ENCODE measurements around the gene HAUS2. TPM values are rescaled to one million over a fixed set of nuclear protein-coding genes. Genes with fewer than 3 reads are reported as not detected.

Gene HAUS2
- total RNA-seq (2014; rRNA removed; shearing (Covaris generic); ENCODE audit: low replicate concordance) = 17.2 and 43.5 TPM in 2 replicates

- peak within 1 kb of the TSS; percentile 98 for H3K9ac ChIP-seq (ENCODE audit: low read length)
- H2AFZ ChIP-seq (ENCODE audit: low read length) = peak within 1 kb of the TSS; percentile 97
- no peaks in the 10 kb centered on the region for H3K9me2 ChIP-seq (replicated peaks; ENCODE audit: insufficient read depth, low read length)
- peaks cover 12% of the 10 kb centered on the region; the same call in 1 of the 2 replicates for H3K36me3 ChIP-seq (ENCODE audit: insufficient read depth, low read length)
- H3K27me3 ChIP-seq (ENCODE audit: low read length) = no peaks in the 10 kb centered on the region
- peaks cover 84% of the 10 kb centered on the region for H3K79me2 ChIP-seq (ENCODE audit: low read length)
- DNase-seq = peak; percentile 95
- H3K9me3 ChIP-seq (ENCODE audit: low read length) = no peaks in the 10 kb centered on the region
- peak within 1 kb of the TSS; percentile 77 for H3K27ac ChIP-seq (ENCODE audit: low read length)
- H3K4me1 ChIP-seq (ENCODE audit: low read length) = peaks cover 44% of the 10 kb centered on the region
- peak within 1 kb of the TSS; percentile 96 for H3K4me2 ChIP-seq (ENCODE audit: low read depth, low read length, poor library complexity, severe bottlenecking)
- H4K20me1 ChIP-seq (ENCODE audit: insufficient read depth, low read depth, low read length) = no peaks in the 10 kb centered on the region
- peak within 1 kb of the TSS; percentile 100 for H3K4me3 ChIP-seq (ENCODE audit: low read length)
These were observed at the start of gene HAUS2, which contains the start of gene LRRC57 for GRCh38 chr15:42548249-42549031. Gene HAUS2 (plus strand): TSS chr15:42548838. CDS start chr15:42548873, 35 bp downstream. Gene LRRC57 (minus strand): TSS chr15:42548793. CDS start chr15:42548434, 359 bp downstream.

GRCh38 chr15:42499858-42500609 is 48.6 kb upstream of the HAUS2 start:
- Histone ChIP-seq H3K4me2 (ENCODE audit: low read depth, low read length, poor library complexity, severe bottlenecking) (no peak overlapping the region), H3K9ac (ENCODE audit: low read length) (0 out of 2 replicates have a peak overlapping the region, but pooled peaks have one; percentile 28), H2AFZ (ENCODE audit: low read length) (no peak overlapping the region), H3K4me1 (ENCODE audit: low read length) (peaks cover 61% of the 10 kb centered on the region), H3K9me2 (replicated peaks; ENCODE audit: insufficient read depth, low read length) (no peaks in the 10 kb centered on the region), H3K36me3 (ENCODE audit: insufficient read depth, low read length) (no peaks in the 10 kb centered on the region; the same call in 1 of the 2 replicates), H3K4me3 (ENCODE audit: low read length) (no peak overlapping the region), H3K27ac (ENCODE audit: low read length) (peak overlapping the region; percentile 32), H3K27me3 (ENCODE audit: low read length) (no peaks in the 10 kb centered on the region), H3K79me2 (ENCODE audit: low read length) (peaks cover 94% of the 10 kb centered on the region), H4K20me1 (ENCODE audit: insufficient read depth, low read depth, low read length) (no peaks in the 10 kb centered on the region), H3K9me3 (ENCODE audit: low read length) (no peaks in the 10 kb centered on the region)
- no peak for DNase-seq

- H3K9me2 ChIP-seq (replicated peaks; ENCODE audit: insufficient read depth, low read length) = no peaks in the 10 kb centered on the region
- no peak overlapping the region for H3K9ac ChIP-seq (ENCODE audit: low read length)
- H3K4me3 ChIP-seq (ENCODE audit: low read length) = no peak overlapping the region
- H3K79me2 ChIP-seq (ENCODE audit: low read length) = peaks cover 98% of the 10 kb centered on the region
- DNase-seq = no peak
- H3K4me1 ChIP-seq (ENCODE audit: low read length) = peaks cover 71% of the 10 kb centered on the region
- H3K27me3 ChIP-seq (ENCODE audit: low read length) = no peaks in the 10 kb centered on the region
- no peaks in the 10 kb centered on the region for H4K20me1 ChIP-seq (ENCODE audit: insufficient read depth, low read depth, low read length)
- no peaks in the 10 kb centered on the region; the same call in 1 of the 2 replicates for H3K36me3 ChIP-seq (ENCODE audit: insufficient read depth, low read length)
- no peak overlapping the region for H3K4me2 ChIP-seq (ENCODE audit: low read depth, low read length, poor library complexity, severe bottlenecking)
- H2AFZ ChIP-seq (ENCODE audit: low read length) = no peak overlapping the region
- no peaks in the 10 kb centered on the region for H3K9me3 ChIP-seq (ENCODE audit: low read length)
- H3K27ac ChIP-seq (ENCODE audit: low read length) = no peak overlapping the region
These were observed 46.2 kb upstream of the HAUS2 start for GRCh38 chr15:42502477-42502876.

GRCh38 chr15:42503825-42504224 is 44.8 kb upstream of the HAUS2 start:
- H3K4me3 ChIP-seq (ENCODE audit: low read length) = no peak overlapping the region

GRCh38 chr15:42504631-42505030 is 44.0 kb upstream of the HAUS2 start:
- Histone ChIP-seq H3K9me3 (ENCODE audit: low read length) (no peaks in the 10 kb centered on the region), H2AFZ (ENCODE audit: low read length) (no peak overlapping the region; the same call in 1 of the 2 replicates), H3K27me3 (ENCODE audit: low read length) (no peaks in the 10 kb centered on the region), H3K36me3 (ENCODE audit: insufficient read depth, low read length) (no peaks in the 10 kb centered on the region; the same call in 1 of the 2 replicates), H4K20me1 (ENCODE audit: insufficient read depth, low read depth, low read length) (no peaks in the 10 kb centered on the region), H3K4me1 (ENCODE audit: low read length) (peaks cover 69% of the 10 kb centered on the region), H3K79me2 (ENCODE audit: low read length) (peaks cover 98% of the 10 kb centered on the region), H3K4me3 (ENCODE audit: low read length) (peak overlapping the region; percentile 18), H3K27ac (ENCODE audit: low read length) (peak overlapping the region; percentile 85), H3K9ac (ENCODE audit: low read length) (peak overlapping the region; percentile 45), H3K4me2 (ENCODE audit: low read depth, low read length, poor library complexity, severe bottlenecking) (peak overlapping the region; percentile 77), H3K9me2 (replicated peaks; ENCODE audit: insufficient read depth, low read length) (no peaks in the 10 kb centered on the region)
- DNase-seq = no peak

More at GRCh38 chr15:42503825-42504224, 44.8 kb upstream of the HAUS2 start:
- Histone ChIP-seq H3K9ac (ENCODE audit: low read length) (no peak overlapping the region), H3K9me2 (replicated peaks; ENCODE audit: insufficient read depth, low read length) (no peaks in the 10 kb centered on the region), H3K79me2 (ENCODE audit: low read length) (peaks cover 98% of the 10 kb centered on the region), H3K36me3 (ENCODE audit: insufficient read depth, low read length) (no peaks in the 10 kb centered on the region; the same call in 1 of the 2 replicates), H3K4me1 (ENCODE audit: low read length) (peaks cover 72% of the 10 kb centered on the region), H4K20me1 (ENCODE audit: insufficient read depth, low read depth, low read length) (no peaks in the 10 kb centered on the region), H3K4me2 (ENCODE audit: low read depth, low read length, poor library complexity, severe bottlenecking) (peak overlapping the region; percentile 77), H3K27me3 (ENCODE audit: low read length) (no peaks in the 10 kb centered on the region), H3K27ac (ENCODE audit: low read length) (peak overlapping the region; percentile 85), H3K9me3 (ENCODE audit: low read length) (no peaks in the 10 kb centered on the region), H2AFZ (ENCODE audit: low read length) (no peak overlapping the region)
- no peak for DNase-seq

- no peaks in the 10 kb centered on the region for H3K9me2 ChIP-seq (replicated peaks; ENCODE audit: insufficient read depth, low read length)
- peak overlapping the region; percentile 26; the same call in 1 of the 2 replicates for H3K4me3 ChIP-seq (ENCODE audit: low read length)
- H3K9ac ChIP-seq (ENCODE audit: low read length) = peak overlapping the region; percentile 40; the same call in 1 of the 2 replicates
- H3K9me3 ChIP-seq (ENCODE audit: low read length) = no peaks in the 10 kb centered on the region
- peaks cover 95% of the 10 kb centered on the region for H3K79me2 ChIP-seq (ENCODE audit: low read length)
- DNase-seq = no peak
- no peaks in the 10 kb centered on the region for H3K27me3 ChIP-seq (ENCODE audit: low read length)
- H3K36me3 ChIP-seq (ENCODE audit: insufficient read depth, low read length) = no peaks in the 10 kb centered on the region; the same call in 1 of the 2 replicates
- no peak overlapping the region for H2AFZ ChIP-seq (ENCODE audit: low read length)
- peak overlapping the region; percentile 54 for H3K27ac ChIP-seq (ENCODE audit: low read length)
- H3K4me2 ChIP-seq (ENCODE audit: low read depth, low read length, poor library complexity, severe bottlenecking) = peak overlapping the region; percentile 60
- no peaks in the 10 kb centered on the region for H4K20me1 ChIP-seq (ENCODE audit: insufficient read depth, low read depth, low read length)
- H3K4me1 ChIP-seq (ENCODE audit: low read length) = peaks cover 69% of the 10 kb centered on the region
These were observed 41.1 kb upstream of the HAUS2 start for GRCh38 chr15:42507514-42507913.

GRCh38 chr15:42508263-42508690 is 40.4 kb upstream of the HAUS2 start:
- Histone ChIP-seq H4K20me1 (ENCODE audit: insufficient read depth, low read depth, low read length) (no peaks in the 10 kb centered on the region), H3K27me3 (ENCODE audit: low read length) (no peaks in the 10 kb centered on the region), H2AFZ (ENCODE audit: low read length) (no peak overlapping the region), H3K9me2 (replicated peaks; ENCODE audit: insufficient read depth, low read length) (no peaks in the 10 kb centered on the region), H3K4me1 (ENCODE audit: low read length) (peaks cover 69% of the 10 kb centered on the region), H3K9me3 (ENCODE audit: low read length) (no peaks in the 10 kb centered on the region), H3K79me2 (ENCODE audit: low read length) (peaks cover 93% of the 10 kb centered on the region), H3K9ac (ENCODE audit: low read length) (peak overlapping the region; percentile 48), H3K36me3 (ENCODE audit: insufficient read depth, low read length) (peaks cover 7% of the 10 kb centered on the region; the same call in 1 of the 2 replicates), H3K4me3 (ENCODE audit: low read length) (peak overlapping the region; percentile 26; the same call in 1 of the 2 replicates), H3K27ac (ENCODE audit: low read length) (peak overlapping the region; percentile 54), H3K4me2 (ENCODE audit: low read depth, low read length, poor library complexity, severe bottlenecking) (peak overlapping the region; percentile 60)
- peak; percentile 72 for DNase-seq
